ENCODE results near the gene ABCB8.

ABCB8 gene

DNA sequence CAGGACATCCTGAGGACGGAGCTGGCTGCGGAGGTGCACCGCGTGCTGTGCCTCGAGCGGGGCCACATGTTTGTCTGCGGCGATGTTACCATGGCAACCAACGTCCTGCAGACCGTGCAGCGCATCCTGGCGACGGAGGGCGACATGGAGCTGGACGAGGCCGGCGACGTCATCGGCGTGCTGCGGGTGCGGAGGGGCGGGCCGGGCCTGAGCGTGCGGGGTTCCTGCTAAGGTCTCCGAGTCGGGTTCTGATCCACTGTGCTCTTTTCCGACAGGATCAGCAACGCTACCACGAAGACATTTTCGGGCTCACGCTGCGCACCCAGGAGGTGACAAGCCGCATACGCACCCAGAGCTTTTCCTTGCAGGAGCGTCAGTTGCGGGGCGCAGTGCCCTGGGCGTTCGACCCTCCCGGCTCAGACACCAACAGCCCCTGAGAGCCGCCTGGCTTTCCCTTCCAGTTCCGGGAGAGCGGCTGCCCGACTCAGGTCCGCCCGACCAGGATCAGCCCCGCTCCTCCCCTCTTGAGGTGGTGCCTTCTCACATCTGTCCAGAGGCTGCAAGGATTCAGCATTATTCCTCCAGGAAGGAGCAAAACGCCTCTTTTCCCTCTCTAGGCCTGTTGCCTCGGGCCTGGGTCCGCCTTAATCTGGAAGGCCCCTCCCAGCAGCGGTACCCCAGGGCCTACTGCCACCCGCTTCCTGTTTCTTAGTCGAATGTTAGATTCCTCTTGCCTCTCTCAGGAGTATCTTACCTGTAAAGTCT lies 14.3 kb upstream of the ABCB8 start:
- ChIA-PET POLR2A (interaction anchor here (0.8 kb wide), 1 partner anchor 14 kb away, joined by 3 read pairs; the partner anchor contains the start of gene ABCB8), CTCF (interaction anchor here (0.5 to 1.4 kb wide), 5 partner anchors 22 to 590 kb away, joined by 3 to 4 read pairs (median 3); no protein-coding TSS in a partner anchor)
- Histone ChIP-seq H3K9me3 (ENCODE audit: control insufficient read depth, insufficient read depth, low read depth, low read length) (no peaks in the 10 kb centered on the region), H3K36me3 (ENCODE audit: control insufficient read depth in 2 of 2, insufficient read depth in 1 of 2, low read length in 2 of 2) (no peaks in the 10 kb centered on the region), H3K4me1 (ENCODE audit: control insufficient read depth, insufficient read depth, low read length) (no peaks in the 10 kb centered on the region), H3K27ac (ENCODE audit: extremely low read depth, low read depth, low read length) (no peak overlapping the region), H3K4me3 (ENCODE audit: low read depth, low read length) (no peak overlapping the region)
- no peak for TF ChIP-seq ZNF24 (tag by site-specific recombination; IDR thresholded peaks at IDR 0.05)
- TF ChIP-seq ZNF677 (tag by site-specific recombination; IDR thresholded peaks at IDR 0.05): no peak
- no peak for TF ChIP-seq ZNF16 (tag by site-specific recombination; IDR thresholded peaks at IDR 0.05; ENCODE audit: low read depth)
- TF ChIP-seq SP2 (tag by site-specific recombination; IDR thresholded peaks at IDR 0.05): peak; percentile 32
- no peak for TF ChIP-seq OVOL3 (tag by site-specific recombination; IDR thresholded peaks at IDR 0.05)

- ChIA-PET POLR2A (interaction anchor here (0.8 kb wide), 1 partner anchor 13 kb away, joined by 3 read pairs; the partner anchor contains the start of gene ABCB8), CTCF (interaction anchor here (0.6 to 1.4 kb wide), 4 partner anchors 14 to 148 kb away, joined by 3 to 4 read pairs (median 4); partner anchors contain the start of gene ABCB8)
- TF ChIP-seq, protein P1, sequence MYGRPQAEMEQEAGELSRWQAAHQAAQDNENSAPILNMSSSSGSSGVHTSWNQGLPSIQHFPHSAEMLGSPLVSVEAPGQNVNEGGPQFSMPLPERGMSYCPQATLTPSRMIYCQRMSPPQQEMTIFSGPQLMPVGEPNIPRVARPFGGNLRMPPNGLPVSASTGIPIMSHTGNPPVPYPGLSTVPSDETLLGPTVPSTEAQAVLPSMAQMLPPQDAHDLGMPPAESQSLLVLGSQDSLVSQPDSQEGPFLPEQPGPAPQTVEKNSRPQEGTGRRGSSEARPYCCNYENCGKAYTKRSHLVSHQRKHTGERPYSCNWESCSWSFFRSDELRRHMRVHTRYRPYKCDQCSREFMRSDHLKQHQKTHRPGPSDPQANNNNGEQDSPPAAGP (tag by site-specific recombination; IDR thresholded peaks at IDR 0.05): peak; percentile 40; the same call in 1 of the 2 replicates
- TF ChIP-seq BCL11B (tag by site-specific recombination; IDR thresholded peaks at IDR 0.05; ENCODE audit: low read depth) (no peak), KLF9 (tag by site-specific recombination; IDR thresholded peaks at IDR 0.05; ENCODE audit: low read depth) (peak; percentile 68)
- TF ChIP-seq, protein P2, sequence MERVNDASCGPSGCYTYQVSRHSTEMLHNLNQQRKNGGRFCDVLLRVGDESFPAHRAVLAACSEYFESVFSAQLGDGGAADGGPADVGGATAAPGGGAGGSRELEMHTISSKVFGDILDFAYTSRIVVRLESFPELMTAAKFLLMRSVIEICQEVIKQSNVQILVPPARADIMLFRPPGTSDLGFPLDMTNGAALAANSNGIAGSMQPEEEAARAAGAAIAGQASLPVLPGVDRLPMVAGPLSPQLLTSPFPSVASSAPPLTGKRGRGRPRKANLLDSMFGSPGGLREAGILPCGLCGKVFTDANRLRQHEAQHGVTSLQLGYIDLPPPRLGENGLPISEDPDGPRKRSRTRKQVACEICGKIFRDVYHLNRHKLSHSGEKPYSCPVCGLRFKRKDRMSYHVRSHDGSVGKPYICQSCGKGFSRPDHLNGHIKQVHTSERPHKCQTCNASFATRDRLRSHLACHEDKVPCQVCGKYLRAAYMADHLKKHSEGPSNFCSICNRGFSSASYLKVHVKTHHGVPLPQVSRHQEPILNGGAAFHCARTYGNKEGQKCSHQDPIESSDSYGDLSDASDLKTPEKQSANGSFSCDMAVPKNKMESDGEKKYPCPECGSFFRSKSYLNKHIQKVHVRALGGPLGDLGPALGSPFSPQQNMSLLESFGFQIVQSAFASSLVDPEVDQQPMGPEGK (tag by site-specific recombination; IDR thresholded peaks at IDR 0.05): no peak
- no peak overlapping the region for H3K27ac ChIP-seq (ENCODE audit: extremely low read depth, low read depth, low read length)
- H3K9me3 ChIP-seq (ENCODE audit: control insufficient read depth, insufficient read depth, low read depth, low read length): no peaks in the 10 kb centered on the region
- no peak overlapping the region for H3K4me3 ChIP-seq (ENCODE audit: low read depth, low read length)
- no peaks in the 10 kb centered on the region for H3K36me3 ChIP-seq (ENCODE audit: control insufficient read depth in 2 of 2, insufficient read depth in 1 of 2, low read length in 2 of 2)
- H3K4me1 ChIP-seq (ENCODE audit: control insufficient read depth, insufficient read depth, low read length): no peaks in the 10 kb centered on the region
These were observed 13.3 kb upstream of the ABCB8 start for GRCh38 chr7:151014950-151015349.

DNA sequence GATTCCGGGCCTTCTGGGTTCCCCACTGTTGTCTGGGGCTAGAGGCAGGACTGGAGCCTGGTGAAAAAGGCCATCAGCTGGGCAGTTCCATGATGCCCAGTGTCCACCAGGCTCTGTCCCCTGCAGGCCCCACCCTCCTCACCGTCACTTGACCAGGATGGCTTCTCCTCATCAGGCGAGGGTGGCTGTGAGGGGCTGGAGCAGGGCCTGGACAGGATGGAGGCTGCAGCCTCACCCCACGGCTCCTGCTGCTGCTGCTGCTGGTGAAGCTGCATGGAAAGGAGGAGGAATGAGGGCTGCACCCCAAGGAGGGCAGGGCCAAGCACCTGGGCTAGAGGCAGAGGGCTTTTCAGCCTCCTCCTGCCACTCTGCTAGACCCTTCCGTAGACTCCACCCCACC lies 12.3 kb upstream of the ABCB8 start:
- POLR2A ChIA-PET: no interaction called here
- TF ChIP-seq, protein P3, sequence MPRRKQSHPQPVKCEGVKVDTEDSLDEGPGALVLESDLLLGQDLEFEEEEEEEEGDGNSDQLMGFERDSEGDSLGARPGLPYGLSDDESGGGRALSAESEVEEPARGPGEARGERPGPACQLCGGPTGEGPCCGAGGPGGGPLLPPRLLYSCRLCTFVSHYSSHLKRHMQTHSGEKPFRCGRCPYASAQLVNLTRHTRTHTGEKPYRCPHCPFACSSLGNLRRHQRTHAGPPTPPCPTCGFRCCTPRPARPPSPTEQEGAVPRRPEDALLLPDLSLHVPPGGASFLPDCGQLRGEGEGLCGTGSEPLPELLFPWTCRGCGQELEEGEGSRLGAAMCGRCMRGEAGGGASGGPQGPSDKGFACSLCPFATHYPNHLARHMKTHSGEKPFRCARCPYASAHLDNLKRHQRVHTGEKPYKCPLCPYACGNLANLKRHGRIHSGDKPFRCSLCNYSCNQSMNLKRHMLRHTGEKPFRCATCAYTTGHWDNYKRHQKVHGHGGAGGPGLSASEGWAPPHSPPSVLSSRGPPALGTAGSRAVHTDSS (tag by site-specific recombination; IDR thresholded peaks at IDR 0.05): no peak
- TF ChIP-seq ZNF10 (tag by site-specific recombination; IDR thresholded peaks at IDR 0.05): peak; percentile 98
- CTCF ChIA-PET: interaction anchor here (0.6 to 2.8 kb wide), 5 partner anchors 27 to 118 kb away, joined by 3 to 13 read pairs (median 3); no protein-coding TSS in a partner anchor

DNA sequence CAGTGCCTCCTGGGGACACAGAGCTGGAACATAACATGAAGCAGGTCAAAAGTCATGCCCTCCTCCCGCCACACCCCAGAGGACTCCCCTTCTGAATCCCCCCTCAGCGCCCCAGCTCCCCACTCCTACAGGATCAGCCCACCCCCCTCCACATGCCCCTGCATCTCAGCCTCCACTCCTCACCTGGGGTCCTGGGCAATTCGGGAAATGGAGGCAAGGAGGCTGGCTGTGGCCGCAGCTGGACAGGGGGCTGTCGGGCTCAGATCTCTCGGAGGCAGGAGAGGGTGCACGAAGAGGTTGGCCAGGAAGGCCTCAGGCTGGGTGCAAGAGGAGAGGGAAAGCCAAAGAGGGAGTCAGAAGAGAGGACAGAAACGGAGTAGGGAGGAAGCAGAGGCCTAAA lies 11.7 kb upstream of the ABCB8 start:
- H3K4me3 ChIP-seq (ENCODE audit: low read depth, low read length): no peak overlapping the region
- no peaks in the 10 kb centered on the region for H3K36me3 ChIP-seq (ENCODE audit: control insufficient read depth in 2 of 2, insufficient read depth in 1 of 2, low read length in 2 of 2)
- ChIA-PET CTCF (interaction anchor here (0.5 to 2.8 kb wide), 8 partner anchors 10 to 738 kb away, joined by 3 to 16 read pairs (median 4); no protein-coding TSS in a partner anchor), POLR2A (no interaction called here)
- H3K9me3 ChIP-seq (ENCODE audit: control insufficient read depth, insufficient read depth, low read depth, low read length): no peaks in the 10 kb centered on the region
- H3K27ac ChIP-seq (ENCODE audit: extremely low read depth, low read depth, low read length): no peak overlapping the region
- no peaks in the 10 kb centered on the region for H3K4me1 ChIP-seq (ENCODE audit: control insufficient read depth, insufficient read depth, low read length)
- TF ChIP-seq ZNF654 (tag by site-specific recombination; IDR thresholded peaks at IDR 0.05; ENCODE audit: low read depth) (no peak), ZNF175 (tag by site-specific recombination; IDR thresholded peaks at IDR 0.05) (no peak), HOXD13 (CRISPR knock-in tag; IDR thresholded peaks at IDR 0.05; ENCODE audit: borderline replicate concordance) (no peak), ZNF658 (tag by site-specific recombination; IDR thresholded peaks at IDR 0.05) (no peak), ZNF501 (tag by site-specific recombination; IDR thresholded peaks at IDR 0.05) (no peak), OVOL3 (tag by site-specific recombination; IDR thresholded peaks at IDR 0.05) (no peak), ZNF558 (tag by site-specific recombination; IDR thresholded peaks at IDR 0.05) (no peak), SP2 (tag by site-specific recombination; IDR thresholded peaks at IDR 0.05) (no peak), ZNF830 (tag by site-specific recombination; IDR thresholded peaks at IDR 0.05; ENCODE audit: low read depth) (no peak)
- TF ChIP-seq, protein P4, sequence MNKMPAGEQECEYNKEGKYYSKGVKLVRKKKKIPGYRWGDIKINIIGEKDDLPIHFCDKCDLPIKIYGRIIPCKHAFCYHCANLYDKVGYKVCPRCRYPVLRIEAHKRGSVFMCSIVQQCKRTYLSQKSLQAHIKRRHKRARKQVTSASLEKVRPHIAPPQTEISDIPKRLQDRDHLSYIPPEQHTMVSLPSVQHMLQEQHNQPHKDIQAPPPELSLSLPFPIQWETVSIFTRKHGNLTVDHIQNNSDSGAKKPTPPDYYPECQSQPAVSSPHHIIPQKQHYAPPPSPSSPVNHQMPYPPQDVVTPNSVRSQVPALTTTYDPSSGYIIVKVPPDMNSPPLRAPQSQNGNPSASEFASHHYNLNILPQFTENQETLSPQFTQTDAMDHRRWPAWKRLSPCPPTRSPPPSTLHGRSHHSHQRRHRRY (tag by site-specific recombination; IDR thresholded peaks at IDR 0.05): no peak
- TF ChIP-seq, protein P5, sequence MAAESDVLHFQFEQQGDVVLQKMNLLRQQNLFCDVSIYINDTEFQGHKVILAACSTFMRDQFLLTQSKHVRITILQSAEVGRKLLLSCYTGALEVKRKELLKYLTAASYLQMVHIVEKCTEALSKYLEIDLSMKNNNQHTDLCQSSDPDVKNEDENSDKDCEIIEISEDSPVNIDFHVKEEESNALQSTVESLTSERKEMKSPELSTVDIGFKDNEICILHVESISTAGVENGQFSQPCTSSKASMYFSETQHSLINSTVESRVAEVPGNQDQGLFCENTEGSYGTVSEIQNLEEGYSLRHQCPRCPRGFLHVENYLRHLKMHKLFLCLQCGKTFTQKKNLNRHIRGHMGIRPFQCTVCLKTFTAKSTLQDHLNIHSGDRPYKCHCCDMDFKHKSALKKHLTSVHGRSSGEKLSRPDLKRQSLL (tag by site-specific recombination; IDR thresholded peaks at IDR 0.05): no peak

More for the DNA sequence above, 12.3 kb upstream of the ABCB8 start:
- H3K36me3 ChIP-seq (ENCODE audit: control insufficient read depth in 2 of 2, insufficient read depth in 1 of 2, low read length in 2 of 2): no peaks in the 10 kb centered on the region
- H3K4me1 ChIP-seq (ENCODE audit: control insufficient read depth, insufficient read depth, low read length): no peaks in the 10 kb centered on the region
- no peak overlapping the region for H3K4me3 ChIP-seq (ENCODE audit: low read depth, low read length)
- H3K27ac ChIP-seq (ENCODE audit: extremely low read depth, low read depth, low read length): no peak overlapping the region
- no peaks in the 10 kb centered on the region for H3K9me3 ChIP-seq (ENCODE audit: control insufficient read depth, insufficient read depth, low read depth, low read length)

Measured in HEK293 (cell line).